GM10847 (cell line): ENCODE data around the gene DNAJC10.

Experiments used
- POLR2A ChIP-seq: IDR thresholded peaks from 2 replicates; pipeline ENCODE4 v1.6.1; 2011; ENCODE audit not compliant: insufficient read length; ENCODE audit errors: extremely low read depth

The DNAJC10 gene

GRCh38 chr2:182819412-182819811 lies 103.4 kb downstream of the DNAJC10 start:
- TF ChIP-seq POLR2A, result no peak

DNA sequence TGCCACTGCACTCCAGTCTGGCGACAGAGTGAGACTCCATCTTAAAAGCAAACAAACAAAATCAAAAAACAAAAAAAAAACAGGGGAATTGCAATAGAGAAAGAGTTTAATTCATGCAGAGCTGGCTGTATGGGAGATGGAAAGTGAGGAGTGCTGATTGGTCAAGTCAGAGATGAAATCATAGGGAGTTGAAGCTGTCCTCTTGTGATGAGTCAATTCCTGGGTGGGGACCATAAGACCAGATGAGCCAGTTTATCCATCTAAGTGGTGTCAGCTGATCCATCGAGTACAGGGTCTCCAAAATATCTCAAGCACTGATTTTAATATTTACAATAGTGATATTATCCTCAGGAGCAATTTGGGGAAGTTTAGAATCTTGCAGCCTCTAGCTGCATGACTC lies 105.1 kb downstream of the DNAJC10 start:
- no peak for TF ChIP-seq POLR2A

GRCh38 chr2:182822733-182823132 lies 106.7 kb downstream of the DNAJC10 start:
- TF ChIP-seq POLR2A, result no peak

GRCh38 chr2:182824056-182824766 lies 108.2 kb downstream of the DNAJC10 start:
- TF ChIP-seq POLR2A, result no peak

DNA sequence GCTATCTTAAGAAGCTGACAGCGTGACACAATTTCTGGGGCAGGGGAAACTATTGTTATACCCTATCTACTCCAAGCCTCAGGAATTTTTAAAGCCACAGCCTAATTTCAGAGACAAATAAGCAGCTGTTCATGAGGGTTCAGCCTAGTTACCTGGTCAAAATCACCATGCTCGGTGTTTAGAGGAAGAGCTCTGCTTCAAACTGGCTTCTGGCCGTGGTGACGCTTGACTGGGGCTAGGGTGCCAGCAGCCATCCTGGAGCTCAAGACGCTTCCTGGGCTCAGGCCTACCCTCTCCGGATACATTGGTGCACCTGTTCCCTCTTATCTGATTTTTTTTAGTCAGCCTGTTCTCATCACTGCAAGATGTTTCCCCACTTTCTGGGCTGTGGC lies 108.7 kb downstream of the DNAJC10 start:
- TF ChIP-seq POLR2A, result no peak

DNA sequence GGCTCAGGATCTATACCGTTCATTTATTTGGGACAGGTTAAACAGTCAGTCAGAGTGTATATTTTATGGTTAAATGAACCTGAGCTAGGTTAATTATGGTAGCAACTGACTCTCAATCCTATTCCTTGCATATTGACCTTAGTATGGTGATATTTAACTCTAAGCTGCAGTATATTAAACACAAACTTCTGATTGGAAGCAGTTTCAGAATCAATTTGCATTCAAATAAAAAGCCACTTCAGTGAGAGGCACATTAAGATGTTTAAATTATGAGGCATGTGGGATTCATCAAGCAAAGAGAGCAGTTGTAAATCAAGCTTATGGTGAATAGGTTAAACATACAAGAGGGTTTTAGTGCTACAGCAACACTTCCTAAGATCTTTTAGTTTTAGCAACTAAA lies 110.0 kb downstream of the DNAJC10 start:
- TF ChIP-seq POLR2A, result no peak

DNA sequence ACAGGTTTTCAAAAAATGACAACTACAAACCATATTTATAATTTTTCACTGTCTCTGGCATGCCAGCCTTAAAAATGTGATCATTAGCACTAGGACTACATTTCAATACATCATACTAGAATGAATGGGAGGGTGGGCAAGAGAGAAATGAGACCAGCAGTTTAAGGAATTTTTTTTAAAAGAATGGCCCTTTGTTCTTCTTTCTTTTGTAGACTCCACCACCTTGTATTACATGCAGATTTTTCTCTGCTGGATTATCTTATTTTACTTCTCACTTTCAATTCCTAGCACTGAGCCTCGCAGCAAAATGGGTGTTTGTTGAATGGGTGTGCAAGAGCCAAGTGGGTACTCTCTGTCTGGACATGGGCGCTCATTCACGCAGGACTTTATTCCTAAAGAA lies 110.4 kb downstream of the DNAJC10 start:
- no peak for TF ChIP-seq POLR2A

GRCh38 chr2:182827182-182827879 lies 111.3 kb downstream of the DNAJC10 start:
- no peak for TF ChIP-seq POLR2A

DNA sequence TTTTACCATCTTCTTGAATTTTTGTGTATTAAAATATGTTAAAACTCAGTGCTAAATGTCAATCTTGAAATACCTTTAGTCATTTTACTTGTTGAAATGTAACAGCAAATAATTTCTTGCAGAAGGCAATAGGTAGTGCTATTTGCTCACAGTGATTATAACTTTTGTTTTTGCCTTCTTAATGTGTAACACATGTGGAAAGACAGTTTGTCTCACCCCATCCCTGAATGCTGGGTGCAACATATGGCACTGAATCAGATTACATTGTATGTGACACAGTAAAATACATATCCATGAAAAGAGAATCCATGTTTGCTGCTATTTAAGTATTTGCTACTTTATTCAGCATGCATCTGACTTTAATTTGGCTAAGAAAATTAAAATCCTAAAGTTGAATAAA lies 115.0 kb downstream of the DNAJC10 start:
- TF ChIP-seq POLR2A, result no peak

DNA sequence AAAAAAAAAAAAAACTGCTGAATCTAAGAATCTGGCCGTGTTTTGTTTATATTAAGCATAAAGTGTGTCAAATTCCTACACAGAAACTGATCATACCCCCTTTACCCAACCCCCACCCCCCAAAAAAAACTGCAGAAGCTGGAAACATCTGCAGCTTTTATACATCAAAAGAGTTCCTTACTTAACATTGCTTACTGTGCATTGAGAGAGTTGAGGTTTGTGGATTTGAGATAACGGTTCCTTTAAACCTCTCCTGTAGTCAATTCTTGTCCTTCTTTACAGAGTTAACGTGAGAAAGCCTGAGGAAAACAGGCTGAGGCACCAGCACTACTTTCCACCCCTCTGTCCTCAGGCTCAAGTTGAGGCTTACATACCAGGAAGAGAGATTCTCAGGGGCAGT lies 115.9 kb downstream of the DNAJC10 start:
- TF ChIP-seq POLR2A, result no peak

- TF ChIP-seq POLR2A, result no peak
Measured at GRCh38 chr2:182833084-182833854, 117.2 kb downstream of the DNAJC10 start.

DNA sequence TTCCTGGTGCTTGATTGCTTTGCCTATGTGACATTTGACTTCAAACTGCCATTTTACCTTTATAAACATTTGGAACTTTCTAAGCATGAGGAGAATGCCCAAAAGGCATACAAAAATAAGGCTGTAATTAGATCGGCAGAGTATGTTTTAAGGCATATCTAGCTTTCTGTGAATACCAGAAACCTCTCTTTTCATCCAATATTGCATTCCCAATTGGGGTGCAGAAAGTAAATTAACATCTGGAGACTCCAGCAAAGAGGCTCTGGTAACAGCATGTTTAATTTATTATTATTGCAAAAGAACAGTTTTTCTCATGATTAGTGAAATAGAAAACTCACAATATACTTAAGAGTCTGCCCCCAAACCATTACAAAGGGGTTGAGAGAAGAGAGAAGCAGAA lies 118.2 kb downstream of the DNAJC10 start:
- TF ChIP-seq POLR2A, result no peak

DNA sequence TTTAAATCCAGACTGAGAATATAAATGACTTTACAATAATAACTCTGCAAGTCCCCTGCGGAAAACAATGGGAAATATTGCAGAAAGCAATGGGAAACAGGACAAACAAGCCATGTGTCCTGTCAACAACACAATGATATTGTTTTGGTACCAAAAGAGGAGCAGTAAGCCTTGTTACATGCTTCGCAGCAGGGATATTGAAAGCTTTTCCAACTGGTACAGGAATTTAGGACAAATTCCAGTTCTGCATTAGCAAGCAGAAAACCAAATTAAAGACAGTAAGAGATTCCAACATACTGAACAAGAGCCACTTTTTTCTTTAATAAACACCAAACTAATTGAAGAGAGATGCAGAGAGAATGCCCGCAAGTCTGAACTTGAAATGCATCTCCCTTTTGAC lies 120.4 kb downstream of the DNAJC10 start:
- TF ChIP-seq POLR2A, result no peak
